GM18868 (cell line): ENCODE results near the gene CCBE1.
"Not testable (repeated sequence)": the region's sequence is repeated elsewhere in the genome, so short reads cannot be mapped to it uniquely, and the experiment has no call there.

Experiments
- ATAC-seq: cut with Tn5 transposase; IDR thresholded peaks from one replicate; pipeline ENCODE4 v1.9.1; 2021; ENCODE audit warnings: mild to moderate bottlenecking, moderate library complexity; ENCODE audit not compliant: unreplicated experiment

The CCBE1 gene

GRCh38 chr18:59685501-59685900, 11.7 kb downstream of the CCBE1 start:
- ATAC-seq, result no peak

- no peak for ATAC-seq
These were observed 12.4 kb downstream of the CCBE1 start for GRCh38 chr18:59684777-59685176.

GRCh38 chr18:59681521-59682004, 15.7 kb downstream of the CCBE1 start:
- ATAC-seq, result no peak

- ATAC-seq, result no peak
These were observed 16.2 kb downstream of the CCBE1 start for GRCh38 chr18:59681051-59681450.

- ATAC-seq, result no peak
These were observed 21.9 kb downstream of the CCBE1 start for GRCh38 chr18:59675346-59675745.

- no peak for ATAC-seq
These were observed 22.3 kb downstream of the CCBE1 start for GRCh38 chr18:59674903-59675270.

GRCh38 chr18:59674186-59674902, 22.9 kb downstream of the CCBE1 start:
- ATAC-seq, result no peak

GRCh38 chr18:59672235-59672711, 24.9 kb downstream of the CCBE1 start:
- no peak for ATAC-seq

GRCh38 chr18:59671551-59671950, 25.7 kb downstream of the CCBE1 start:
- no peak for ATAC-seq

GRCh38 chr18:59669872-59670657, 27.2 kb downstream of the CCBE1 start:
- no peak for ATAC-seq

- ATAC-seq, result no peak
These were observed 29.7 kb downstream of the CCBE1 start for GRCh38 chr18:59667488-59667887.

- ATAC-seq, result not testable (repeated sequence)
These were observed 31.2 kb downstream of the CCBE1 start for GRCh38 chr18:59666007-59666402.

GRCh38 chr18:59665057-59666006, 31.9 kb downstream of the CCBE1 start:
- no peak for ATAC-seq

GRCh38 chr18:59664329-59664728, 32.9 kb downstream of the CCBE1 start:
- ATAC-seq, result no peak

GRCh38 chr18:59663096-59663495, 34.1 kb downstream of the CCBE1 start:
- ATAC-seq, result no peak

- no peak for ATAC-seq
These were observed 35.1 kb downstream of the CCBE1 start for GRCh38 chr18:59661891-59662701.

GRCh38 chr18:59660786-59661743, 36.2 kb downstream of the CCBE1 start:
- ATAC-seq, result no peak

- ATAC-seq, result no peak
These were observed 36.9 kb downstream of the CCBE1 start for GRCh38 chr18:59660366-59660765.
